GM21360 (cell line): Measurements from ENCODE around the gene USP54.
"Not testable (repeated sequence)": the region's sequence is repeated elsewhere in the genome, so short reads cannot be mapped to it uniquely, and the experiment has no call there.

Experiments
- ATAC-seq: cut with Tn5 transposase; IDR thresholded peaks from one replicate; pipeline ENCODE4 v1.9.1; 2021; ENCODE audit warnings: mild to moderate bottlenecking, moderate library complexity; ENCODE audit not compliant: unreplicated experiment

Gene USP54, protein sequence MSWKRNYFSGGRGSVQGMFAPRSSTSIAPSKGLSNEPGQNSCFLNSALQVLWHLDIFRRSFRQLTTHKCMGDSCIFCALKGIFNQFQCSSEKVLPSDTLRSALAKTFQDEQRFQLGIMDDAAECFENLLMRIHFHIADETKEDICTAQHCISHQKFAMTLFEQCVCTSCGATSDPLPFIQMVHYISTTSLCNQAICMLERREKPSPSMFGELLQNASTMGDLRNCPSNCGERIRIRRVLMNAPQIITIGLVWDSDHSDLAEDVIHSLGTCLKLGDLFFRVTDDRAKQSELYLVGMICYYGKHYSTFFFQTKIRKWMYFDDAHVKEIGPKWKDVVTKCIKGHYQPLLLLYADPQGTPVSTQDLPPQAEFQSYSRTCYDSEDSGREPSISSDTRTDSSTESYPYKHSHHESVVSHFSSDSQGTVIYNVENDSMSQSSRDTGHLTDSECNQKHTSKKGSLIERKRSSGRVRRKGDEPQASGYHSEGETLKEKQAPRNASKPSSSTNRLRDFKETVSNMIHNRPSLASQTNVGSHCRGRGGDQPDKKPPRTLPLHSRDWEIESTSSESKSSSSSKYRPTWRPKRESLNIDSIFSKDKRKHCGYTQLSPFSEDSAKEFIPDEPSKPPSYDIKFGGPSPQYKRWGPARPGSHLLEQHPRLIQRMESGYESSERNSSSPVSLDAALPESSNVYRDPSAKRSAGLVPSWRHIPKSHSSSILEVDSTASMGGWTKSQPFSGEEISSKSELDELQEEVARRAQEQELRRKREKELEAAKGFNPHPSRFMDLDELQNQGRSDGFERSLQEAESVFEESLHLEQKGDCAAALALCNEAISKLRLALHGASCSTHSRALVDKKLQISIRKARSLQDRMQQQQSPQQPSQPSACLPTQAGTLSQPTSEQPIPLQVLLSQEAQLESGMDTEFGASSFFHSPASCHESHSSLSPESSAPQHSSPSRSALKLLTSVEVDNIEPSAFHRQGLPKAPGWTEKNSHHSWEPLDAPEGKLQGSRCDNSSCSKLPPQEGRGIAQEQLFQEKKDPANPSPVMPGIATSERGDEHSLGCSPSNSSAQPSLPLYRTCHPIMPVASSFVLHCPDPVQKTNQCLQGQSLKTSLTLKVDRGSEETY (N-terminal part only)

DNA sequence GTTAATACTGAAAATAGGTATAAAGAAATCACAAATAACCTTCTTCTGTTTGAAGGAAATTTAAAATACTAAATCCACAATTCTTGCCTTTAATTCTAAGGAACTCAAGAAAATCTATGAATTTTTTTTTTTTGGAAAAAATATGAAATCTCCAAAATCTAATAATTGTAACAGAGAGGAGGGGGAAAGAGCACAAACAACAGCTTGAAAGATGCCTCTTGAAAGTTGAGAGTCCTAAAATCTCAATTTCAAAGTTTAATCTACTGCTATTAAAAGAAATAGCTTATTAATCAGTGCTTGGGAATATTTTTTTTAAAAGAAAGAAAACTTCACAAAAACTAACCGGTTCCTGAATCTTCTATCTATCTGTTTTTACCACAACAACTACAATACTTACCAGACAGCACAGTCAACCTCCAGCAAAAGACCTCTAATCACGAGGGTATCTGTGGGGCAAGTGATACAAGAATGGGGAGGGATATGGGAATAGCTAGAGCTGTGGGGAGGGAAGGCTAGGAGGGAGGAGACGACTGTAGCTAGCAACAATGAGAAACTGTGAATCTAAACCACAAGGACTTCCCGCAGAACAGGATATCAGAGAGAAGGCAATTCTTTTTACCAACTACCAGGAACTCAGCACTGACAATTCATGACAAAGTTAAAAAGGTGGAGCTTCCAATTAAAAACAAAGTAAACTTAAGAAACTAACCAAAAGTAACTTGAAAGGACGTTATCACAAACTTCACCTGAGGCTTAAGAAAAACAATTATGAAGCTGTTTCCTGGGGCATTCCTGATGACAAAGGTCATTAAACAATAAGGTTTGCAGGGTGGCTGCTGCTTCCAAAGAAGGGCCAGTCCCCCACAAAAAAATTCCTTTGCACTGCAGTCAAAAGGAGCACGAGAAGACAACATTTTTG is at the start of gene USP54:
Gene USP54, minus strand, starts transcription at position 462 of the 919 bp plus-strand sequence. CDS start 15,684 bp downstream, outside the sequence.
- ATAC-seq: no peak

DNA sequence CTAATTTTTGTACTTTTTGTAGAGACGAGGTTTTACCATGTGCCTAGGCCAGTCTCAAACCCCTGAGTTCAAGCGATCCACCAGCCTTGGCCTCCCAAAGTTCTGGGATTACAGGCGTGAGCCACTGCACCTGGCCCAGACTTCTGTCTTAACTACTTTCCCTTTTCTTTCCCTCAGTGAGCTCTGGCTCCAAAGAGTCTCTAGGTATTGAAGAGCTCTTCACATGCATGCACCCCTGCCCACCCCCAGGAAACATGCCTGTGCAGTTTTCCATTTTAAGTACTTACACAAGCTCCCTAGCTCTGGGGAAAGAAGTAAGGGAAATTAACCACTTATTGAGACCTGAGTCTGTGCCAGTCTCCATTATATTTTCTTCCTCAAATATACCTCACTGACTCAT is 48.1 kb upstream of the USP54 start:
- no peak for ATAC-seq

DNA sequence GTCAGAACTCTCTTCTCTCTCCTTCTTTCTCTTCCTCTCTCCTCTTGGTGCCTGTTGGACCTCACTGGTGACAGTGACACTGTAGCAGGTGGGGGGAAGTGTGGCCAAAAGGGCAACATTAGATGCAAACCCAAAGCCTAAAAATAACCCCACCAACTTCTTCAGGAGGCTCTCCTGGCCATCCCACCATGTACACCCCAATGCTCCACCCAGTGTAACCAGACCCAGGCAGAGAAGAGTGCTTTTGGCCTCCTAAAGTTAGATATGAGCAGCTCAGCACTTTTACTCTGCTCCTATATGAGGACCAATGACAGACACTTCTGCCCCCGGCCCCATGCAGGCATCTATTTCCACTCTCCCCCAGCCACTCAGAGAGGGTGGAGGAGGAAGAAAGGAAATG is 44.6 kb upstream of the USP54 start:
- ATAC-seq: no peak

DNA sequence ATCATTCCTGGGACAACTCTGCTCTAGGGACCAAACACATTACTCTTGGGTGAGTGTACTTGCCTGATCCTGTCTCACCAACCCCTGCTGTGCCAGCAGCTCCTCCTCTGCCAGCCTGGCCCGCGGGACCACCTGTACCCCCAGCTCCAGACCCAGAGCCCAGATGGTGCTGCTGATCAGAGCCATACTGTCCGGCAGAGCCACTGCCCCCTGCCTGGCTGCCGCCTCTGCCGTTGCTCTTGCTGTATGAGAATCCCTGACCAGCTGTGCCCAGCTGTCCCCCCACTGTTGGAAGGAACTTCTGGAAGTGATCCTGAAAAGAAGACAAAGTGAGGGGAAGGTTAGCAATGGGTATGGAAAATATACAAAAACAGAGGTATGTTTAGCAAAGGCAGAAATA is 43.3 kb upstream of the USP54 start:
- ATAC-seq: no peak

DNA sequence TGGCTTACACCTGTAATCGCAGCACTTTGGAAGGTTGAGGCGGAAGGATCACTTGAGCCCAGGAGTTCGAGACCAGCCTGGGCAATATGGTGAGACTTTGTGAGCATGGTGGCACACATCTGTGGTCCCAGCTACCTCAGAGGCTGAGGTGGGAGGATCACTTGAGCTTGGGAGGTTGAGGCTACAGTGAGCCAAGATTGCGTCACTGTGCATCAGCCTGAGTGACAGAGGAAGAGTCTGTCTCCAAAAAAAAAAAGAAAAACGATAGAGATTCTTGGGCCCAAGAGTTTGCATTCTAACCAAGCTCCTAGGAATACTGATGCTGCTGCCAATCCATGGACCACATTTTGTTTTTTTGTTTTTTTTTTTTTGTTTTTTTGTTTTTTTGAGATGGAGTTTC is 38.0 kb upstream of the USP54 start:
- ATAC-seq: no peak

DNA sequence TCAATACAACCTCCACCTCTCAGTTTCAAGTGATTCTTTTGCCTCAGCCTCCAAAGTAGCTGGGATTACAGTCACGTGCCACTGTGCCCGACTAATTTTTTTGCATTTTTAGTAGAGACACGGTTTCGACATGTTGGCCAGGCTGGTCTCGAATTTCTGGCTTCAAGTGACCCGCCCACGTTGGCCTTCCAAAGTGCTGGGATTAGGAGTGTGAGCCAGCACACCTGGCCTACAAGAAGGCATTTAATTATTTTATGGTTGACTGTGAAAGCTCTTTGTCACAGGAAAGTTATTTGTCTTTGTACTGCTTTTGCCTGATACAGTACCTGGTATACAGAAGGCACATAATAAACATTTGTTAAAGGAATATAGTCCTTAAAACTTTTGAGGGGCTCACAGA is 37.3 kb upstream of the USP54 start:
- no peak for ATAC-seq

DNA sequence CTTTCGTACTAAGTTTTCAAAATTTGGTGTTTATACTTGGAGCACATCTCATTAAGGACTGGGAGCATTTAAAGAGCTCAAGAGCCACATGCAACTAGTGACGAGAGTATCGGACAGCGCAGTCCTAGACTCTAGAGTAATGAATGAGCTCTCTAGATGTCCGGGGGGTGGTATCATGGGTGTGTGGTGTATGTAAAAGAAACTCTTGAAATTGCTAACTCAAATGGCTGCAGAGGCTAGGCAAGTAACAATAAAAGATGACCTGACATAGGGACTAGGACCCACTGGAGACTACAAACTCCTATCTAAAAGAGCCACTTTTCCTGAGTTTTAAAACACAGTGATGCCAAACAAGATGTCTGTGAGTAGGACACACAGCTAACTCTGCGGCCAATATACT is 36.2 kb upstream of the USP54 start:
- ATAC-seq: no peak

DNA sequence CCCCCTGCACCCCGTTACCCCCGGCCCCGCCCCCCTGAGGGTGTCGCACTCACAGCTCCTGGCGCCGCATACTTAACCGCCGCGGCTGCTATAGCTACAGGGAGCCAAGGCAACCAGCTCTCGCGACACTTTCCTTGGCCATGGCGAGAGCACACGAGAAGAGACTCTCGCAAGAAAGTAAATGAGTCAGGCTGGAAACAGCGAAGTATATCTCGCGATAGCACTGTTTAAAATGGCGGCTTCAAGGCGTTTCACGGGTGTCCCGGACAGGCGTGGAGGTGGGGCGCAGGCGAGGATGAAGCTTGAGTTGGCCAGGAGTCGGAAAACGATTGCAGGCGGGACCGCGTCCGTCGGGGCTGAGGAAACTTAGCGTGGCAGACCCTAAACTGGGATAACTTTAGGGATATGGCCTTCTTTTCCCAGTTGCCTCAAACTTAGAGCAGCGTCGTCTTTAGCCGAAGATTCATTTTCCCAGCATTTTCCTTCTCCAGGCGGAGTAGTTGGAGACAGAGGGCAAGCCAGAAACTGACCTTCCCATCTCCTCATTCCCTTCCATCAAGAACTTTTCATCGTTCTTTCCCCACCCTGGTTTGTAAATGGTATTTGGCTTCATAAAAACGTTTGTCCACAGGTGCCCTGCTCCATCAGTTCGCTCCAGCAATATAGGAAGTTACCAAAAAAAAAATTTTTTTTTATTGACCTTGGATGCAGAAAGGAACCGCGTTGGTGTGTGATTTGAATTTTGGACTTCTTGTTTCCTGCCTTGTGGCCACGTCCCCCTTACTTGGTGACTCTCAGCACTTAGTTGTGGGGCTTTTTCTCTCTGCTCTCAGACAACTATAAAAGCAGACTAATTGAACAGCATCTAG is 35.0 kb upstream of the USP54 start:
- ATAC-seq: peak; percentile 96

DNA sequence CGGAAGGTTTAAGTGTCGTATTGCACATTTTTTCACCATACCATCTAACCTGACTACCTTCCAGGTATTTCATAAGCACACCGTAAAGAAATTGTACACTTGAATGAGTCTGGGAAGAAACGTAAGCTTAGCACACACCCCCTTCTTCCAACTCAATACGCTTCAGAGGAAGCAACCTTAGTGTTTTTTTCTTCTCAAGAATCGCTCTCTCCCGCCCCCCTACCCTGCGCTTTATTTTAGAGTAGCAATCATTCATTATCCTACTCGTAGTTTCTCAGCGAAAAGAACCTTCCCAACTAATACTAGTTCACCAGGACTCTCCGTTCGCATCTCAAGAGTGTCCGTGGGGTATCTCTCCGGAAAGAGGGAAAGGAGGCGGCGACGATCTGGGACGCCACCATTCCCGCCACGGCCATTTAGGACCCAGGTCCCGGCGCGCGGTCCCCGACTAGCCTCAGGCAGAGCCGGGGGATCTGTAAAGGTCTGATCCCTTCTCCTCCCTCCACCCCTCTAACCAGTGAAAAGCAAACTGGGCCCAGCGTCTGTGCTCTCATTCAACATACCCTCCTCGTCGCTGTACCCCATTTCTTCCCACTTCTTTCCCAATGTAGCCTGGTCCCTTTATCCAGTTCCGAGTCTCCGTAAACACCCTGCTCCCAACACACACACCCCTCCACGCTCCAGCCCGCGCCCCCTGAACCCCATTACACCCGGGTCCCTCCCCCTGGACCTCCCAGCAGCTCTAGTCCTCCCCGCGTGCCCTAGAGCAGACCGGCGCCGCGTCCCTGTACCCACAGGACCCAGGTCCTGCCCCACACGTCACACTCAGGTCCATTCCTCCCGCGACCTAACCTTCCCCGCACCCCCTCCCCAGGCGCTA is 34.1 kb upstream of the USP54 start:
- peak; percentile 30 for ATAC-seq

DNA sequence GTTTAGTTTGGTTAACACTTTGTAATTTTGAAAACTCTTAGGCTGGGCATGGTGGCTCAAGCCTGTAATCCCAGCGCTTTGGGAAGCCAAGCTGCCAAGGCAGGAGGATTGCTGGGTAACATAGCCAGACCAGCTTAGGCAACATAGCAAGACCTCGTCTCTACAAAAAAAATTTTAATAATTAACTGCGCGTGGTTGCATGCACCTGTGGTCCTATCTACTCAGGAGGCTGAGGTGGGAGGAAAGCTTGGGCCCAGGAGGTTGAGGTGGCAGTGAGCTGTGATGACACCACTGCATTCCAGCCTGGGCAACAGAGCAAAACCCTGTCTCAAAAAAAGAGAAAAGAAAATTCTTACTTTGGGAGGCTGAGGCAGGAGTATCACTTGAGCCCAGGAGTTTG is 31.9 kb upstream of the USP54 start:
- no peak for ATAC-seq

DNA sequence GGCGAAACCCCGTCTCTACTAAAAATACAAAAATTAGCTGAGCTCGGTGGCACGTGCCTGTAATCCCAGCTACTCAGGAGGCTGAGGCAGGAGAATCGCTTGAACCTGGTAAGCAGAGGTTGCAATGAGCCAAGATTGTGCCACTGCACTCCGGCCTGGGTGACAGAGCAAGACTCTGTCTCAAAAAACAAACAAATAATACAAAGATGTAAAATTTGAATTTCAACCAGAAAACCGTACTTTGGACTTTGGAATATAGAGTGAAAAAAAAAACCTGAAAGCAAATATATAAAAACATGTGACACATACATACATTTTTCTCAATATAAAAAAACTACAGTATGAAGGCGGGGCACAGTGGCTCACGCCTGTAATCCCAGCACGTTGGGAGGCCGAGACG is 29.8 kb upstream of the USP54 start:
- not testable (repeated sequence) for ATAC-seq

DNA sequence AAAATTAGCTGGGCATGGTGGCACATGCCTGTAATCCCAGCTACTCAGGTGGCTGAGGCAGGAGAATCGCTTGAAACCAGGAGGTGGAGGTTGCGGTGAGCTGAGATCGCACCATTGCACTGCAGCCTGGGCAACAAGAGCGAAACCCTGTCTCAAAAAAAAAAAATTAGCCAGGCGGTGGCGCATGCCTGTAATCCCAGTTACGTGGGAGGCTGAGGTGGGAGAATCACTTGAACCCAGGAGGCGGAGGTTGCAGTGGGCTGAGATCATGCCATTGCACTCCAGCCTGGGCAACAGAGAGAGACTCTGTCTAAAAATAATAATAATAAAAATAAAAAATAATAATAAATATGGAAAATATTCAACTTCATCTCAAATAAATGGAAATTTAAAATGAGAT is 26.0 kb upstream of the USP54 start:
- ATAC-seq: not testable (repeated sequence)

DNA sequence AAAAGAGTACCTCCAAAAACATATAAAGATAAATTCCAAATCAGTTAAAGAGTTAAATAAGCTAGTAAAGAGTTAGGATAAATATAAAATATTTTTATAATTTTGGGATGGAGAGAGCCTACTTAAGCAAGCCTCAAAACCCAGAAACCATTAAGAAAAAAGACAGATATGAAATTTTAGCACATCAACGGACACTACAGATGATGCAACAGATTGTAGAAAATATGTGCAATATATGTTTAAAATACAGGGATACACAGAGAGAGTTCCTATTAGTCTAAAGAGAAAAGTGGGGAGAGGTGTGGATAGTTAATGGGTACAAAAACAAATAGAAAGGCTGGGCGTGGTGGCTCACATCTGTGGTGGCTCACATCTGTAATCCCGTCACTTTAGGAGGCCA is 23.6 kb upstream of the USP54 start:
- no peak for ATAC-seq

DNA sequence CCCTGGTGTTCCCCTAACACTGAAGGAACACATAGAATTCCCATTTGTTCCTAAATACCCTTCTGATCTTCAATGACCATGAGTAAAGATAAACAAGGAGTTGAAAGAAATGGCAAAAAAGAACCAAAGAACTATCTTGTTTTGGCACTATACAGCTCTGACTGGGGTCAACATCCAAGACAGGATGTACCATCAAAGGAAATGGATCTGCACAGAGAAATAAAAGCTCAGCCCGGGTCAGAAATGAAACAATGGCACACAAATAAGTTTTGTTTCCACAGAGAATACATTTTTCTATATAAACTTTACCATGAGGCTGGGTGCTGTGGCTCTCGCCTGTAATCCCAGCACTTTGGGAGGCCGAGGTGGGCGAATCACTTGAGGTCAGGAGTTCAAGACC is 18.0 kb upstream of the USP54 start:
- ATAC-seq: no peak

DNA sequence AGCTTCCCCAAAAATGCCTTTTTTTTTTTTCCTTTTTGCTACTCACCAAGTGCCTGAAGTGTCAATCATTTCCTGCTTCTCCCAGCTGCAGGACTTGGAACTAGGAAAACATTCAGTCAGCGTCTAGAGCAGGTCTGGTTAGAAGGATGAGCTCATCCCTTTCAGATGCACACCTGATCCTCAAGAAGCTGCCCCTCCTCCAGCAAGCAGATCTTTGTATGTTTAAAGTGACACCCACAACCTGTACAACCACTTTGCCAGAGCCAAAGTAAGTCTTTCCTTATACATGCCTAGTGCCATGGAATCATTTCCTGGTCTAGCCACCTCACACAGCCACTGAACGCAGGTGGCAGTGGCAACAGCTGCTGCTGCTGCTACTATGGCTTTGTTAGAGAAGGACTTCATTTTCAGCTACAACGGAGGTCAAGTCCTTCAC is 10.4 kb upstream of the USP54 start:
- no peak for ATAC-seq

DNA sequence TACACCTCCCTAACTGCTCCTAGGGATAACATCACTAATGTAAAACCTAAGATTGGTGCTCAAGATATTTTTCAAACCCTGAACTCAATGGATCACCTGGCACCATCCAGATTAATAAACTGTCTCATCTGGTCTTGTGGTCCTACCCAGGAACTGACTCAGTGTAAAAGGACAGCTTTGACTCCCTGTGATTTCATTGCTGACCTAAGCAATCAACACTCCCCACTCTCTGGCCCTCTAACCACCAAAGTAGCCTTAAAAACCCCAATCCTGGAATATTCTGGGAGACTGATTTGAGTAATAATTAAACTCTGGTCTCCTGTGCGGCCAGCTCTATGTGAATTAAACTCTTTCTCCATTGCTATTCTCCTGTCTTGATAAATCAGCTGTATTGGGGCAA is 6.2 kb upstream of the USP54 start:
- ATAC-seq: no peak

DNA sequence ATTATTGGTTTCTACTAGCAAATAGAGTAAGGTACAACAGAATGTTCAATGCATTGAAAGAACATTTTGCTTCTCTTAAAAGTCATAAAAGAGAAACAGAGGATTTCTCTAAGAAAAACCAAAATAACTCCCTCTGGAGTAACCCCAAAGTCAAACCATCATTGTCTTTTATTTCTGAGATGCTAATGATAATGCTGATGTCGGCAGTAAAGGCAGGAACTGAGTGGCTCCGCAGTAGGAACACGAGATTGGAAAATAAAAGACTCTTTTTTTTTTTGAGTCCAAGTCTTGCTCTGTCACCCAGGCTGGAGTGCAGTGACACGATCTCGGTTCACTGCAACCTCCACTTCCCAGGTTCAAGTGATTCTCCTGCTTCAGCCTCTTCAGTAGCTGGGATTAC is 2.7 kb upstream of the USP54 start:
- no peak for ATAC-seq

DNA sequence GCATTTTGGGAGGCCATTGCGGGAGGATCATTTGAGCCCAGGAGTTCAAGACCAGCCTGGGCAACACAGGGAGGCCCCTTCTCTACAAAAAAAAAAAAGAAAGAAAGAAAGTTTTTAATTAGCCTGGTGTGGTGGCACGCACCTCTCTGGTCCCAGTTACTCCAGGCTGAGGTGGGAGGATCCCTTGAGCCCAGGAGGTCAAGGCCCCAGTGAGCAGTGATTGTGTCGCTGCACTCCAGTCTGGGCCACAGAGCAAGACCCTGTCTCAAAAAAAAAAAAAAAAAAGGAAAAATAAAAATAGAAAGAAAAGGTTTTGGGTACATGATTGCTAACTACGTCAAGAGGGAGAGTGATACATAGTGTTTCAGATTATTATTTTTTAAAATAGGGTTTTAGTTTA is 2.0 kb upstream of the USP54 start:
- no peak for ATAC-seq
